ENCODE measurements around the gene NINL. TPM values are rescaled to one million over a fixed set of nuclear protein-coding genes. Genes with fewer than 3 reads are reported as not detected.
"Not testable (repeated sequence)": the region's sequence is repeated elsewhere in the genome, so short reads cannot be mapped to it uniquely, and the experiment has no call there.

The NINL gene
- total RNA-seq, 1 experiment from 2014 or later, result 13.6 TPM

DNA sequence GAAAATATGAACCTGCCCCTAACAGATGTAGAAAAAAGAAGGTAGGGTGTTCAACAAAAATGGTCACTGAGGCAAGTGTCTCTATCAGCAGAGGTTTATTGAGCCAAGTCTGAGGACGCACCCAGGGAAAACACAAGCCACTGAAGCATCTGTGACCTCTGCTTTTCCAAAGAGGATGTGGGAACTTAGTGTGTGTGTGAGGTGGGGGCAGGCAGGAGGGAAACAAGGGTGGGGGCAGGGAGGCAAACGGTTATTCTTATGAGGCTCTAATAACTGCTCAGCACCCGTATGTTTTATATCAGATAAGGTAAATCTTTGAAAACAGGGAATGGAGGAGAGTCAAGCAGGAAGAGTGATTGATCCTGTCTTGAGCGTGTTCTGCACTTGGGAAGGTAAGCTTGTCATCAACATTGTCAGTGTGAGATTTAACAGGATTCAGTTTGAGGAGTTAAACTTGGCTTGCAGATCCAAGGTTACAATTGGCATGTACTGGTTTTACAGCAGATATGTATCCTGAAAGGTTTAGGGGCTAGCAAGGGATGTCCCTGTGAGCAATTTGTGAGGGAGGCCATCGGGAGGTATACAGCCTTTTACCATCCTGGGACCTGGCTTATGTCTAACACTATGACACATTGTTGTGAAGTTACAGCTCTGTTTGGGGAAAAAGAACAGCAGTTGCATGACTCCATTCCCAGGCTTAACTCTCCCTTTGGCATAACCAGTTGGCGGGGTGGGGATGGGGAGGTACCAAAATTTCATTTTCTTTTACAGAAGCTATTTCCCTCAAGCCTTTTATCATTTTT, 33.7 kb downstream of the NINL start:
- H3K4me3 Mint-ChIP-seq (ENCODE audit: unreplicated experiment), result peak overlapping the region; percentile 41
- BruUV-seq (replicated peaks), result no TSS peak
- ChIA-PET CTCF (no interaction called here), POLR2A (interaction anchor here (0.5 kb wide), 1 partner anchor 20 kb away, joined by 3 read pairs; no protein-coding TSS in a partner anchor)
- intact Hi-C loops (cut with micrococcal nuclease; ENCODE audit: unreplicated experiment), result loop anchor here (2.0 kb wide), 2 partner anchors 19 to 71 kb away; no protein-coding TSS in a partner anchor
- no peaks in the 10 kb centered on the region for H3K9me3 ChIP-seq
- no peaks in the 10 kb centered on the region for H3K27me3 ChIP-seq (replicated peaks; ENCODE audit: control insufficient read depth, insufficient read depth, low read length)
- peaks cover 9% of the 10 kb centered on the region for H3K36me3 Mint-ChIP-seq (ENCODE audit: insufficient read depth, unreplicated experiment)
- H3K9me3 Mint-ChIP-seq (ENCODE audit: unreplicated experiment), result no peaks in the 10 kb centered on the region
- no peaks in the 10 kb centered on the region for H3K36me3 ChIP-seq (ENCODE audit: control insufficient read depth, insufficient read depth, low read length)
- H3K27ac Mint-ChIP-seq (ENCODE audit: unreplicated experiment), result peak overlapping the region; percentile 90
- no peak for DNase-seq
- H3K4me3 ChIP-seq (ENCODE audit: low read depth, low read length), result no peak overlapping the region
- TF ChIP-seq CTCF (IDR thresholded peaks at IDR 0.05; ENCODE audit: insufficient read depth in 1 of 2, low read depth in 1 of 2, low read length in 1 of 2, severe bottlenecking in 1 of 2, unreplicated experiment in 1 of 2), result no peak
- H3K27me3 Mint-ChIP-seq (ENCODE audit: insufficient read depth, unreplicated experiment), result no peaks in the 10 kb centered on the region
- H3K4me1 ChIP-seq, result peaks cover 41% of the 10 kb centered on the region
- H3K4me1 Mint-ChIP-seq (ENCODE audit: low read depth, unreplicated experiment), result peaks cover 32% of the 10 kb centered on the region

- intact Hi-C loops (cut with micrococcal nuclease; ENCODE audit: unreplicated experiment), result loop anchor here (1.0 to 2.0 kb wide), 3 partner anchors 8 to 72 kb away; no protein-coding TSS in a partner anchor
- peak; percentile 74 to 84 for DNase-seq
- BruUV-seq (replicated peaks); H3K4me3 ChIP-seq (ENCODE audit: low read depth, low read length); CTCF ChIA-PET; H3K36me3 ChIP-seq (ENCODE audit: control insufficient read depth, insufficient read depth, low read length); H3K9me3 Mint-ChIP-seq (ENCODE audit: unreplicated experiment); H3K9me3 ChIP-seq; H3K27me3 ChIP-seq (replicated peaks; ENCODE audit: control insufficient read depth, insufficient read depth, low read length); H3K27me3 Mint-ChIP-seq (ENCODE audit: insufficient read depth, unreplicated experiment); POLR2A ChIA-PET; H3K36me3 Mint-ChIP-seq (ENCODE audit: insufficient read depth, unreplicated experiment): not testable (repeated sequence)
- H3K27ac Mint-ChIP-seq (ENCODE audit: unreplicated experiment), result peak overlapping the region; percentile 90
- H3K4me1 ChIP-seq, result peaks cover 49% of the 10 kb centered on the region
- H3K4me3 Mint-ChIP-seq (ENCODE audit: unreplicated experiment), result peak overlapping the region; percentile 41
- H3K4me1 Mint-ChIP-seq (ENCODE audit: low read depth, unreplicated experiment), result peaks cover 40% of the 10 kb centered on the region
Measured at GRCh38 chr20:25550645-25551337, 34.5 kb downstream of the NINL start.

- H3K27me3 Mint-ChIP-seq (ENCODE audit: insufficient read depth, unreplicated experiment), result no peaks in the 10 kb centered on the region
- Histone ChIP-seq H3K27me3 (replicated peaks; ENCODE audit: control insufficient read depth, insufficient read depth, low read length) (no peaks in the 10 kb centered on the region), H3K4me3 (ENCODE audit: low read depth, low read length) (no peak overlapping the region; the same call in 1 of the 2 replicates), H3K9me3 (no peaks in the 10 kb centered on the region), H3K36me3 (ENCODE audit: control insufficient read depth, insufficient read depth, low read length) (no peaks in the 10 kb centered on the region), H3K4me1 (peaks cover 56% of the 10 kb centered on the region)
- no TSS peak for BruUV-seq (replicated peaks)
- H3K27ac Mint-ChIP-seq (ENCODE audit: unreplicated experiment), result peak overlapping the region; percentile 90
- DNase-seq, result no peak
- intact Hi-C loops (cut with micrococcal nuclease; ENCODE audit: unreplicated experiment), result loop anchor here (1.0 to 2.0 kb wide), 3 partner anchors 8 to 73 kb away; no protein-coding TSS in a partner anchor
- CTCF ChIA-PET, result no interaction called here
- peaks cover 46% of the 10 kb centered on the region for H3K4me1 Mint-ChIP-seq (ENCODE audit: low read depth, unreplicated experiment)
- TF ChIP-seq CTCF (IDR thresholded peaks at IDR 0.05; ENCODE audit: insufficient read depth in 1 of 2, low read depth in 1 of 2, low read length in 1 of 2, severe bottlenecking in 1 of 2, unreplicated experiment in 1 of 2), result no peak
- H3K36me3 Mint-ChIP-seq (ENCODE audit: insufficient read depth, unreplicated experiment), result peaks cover 9% of the 10 kb centered on the region
- H3K9me3 Mint-ChIP-seq (ENCODE audit: unreplicated experiment), result no peaks in the 10 kb centered on the region
- H3K4me3 Mint-ChIP-seq (ENCODE audit: unreplicated experiment), result peak overlapping the region; percentile 41
- POLR2A ChIA-PET, result no interaction called here
Measured at GRCh38 chr20:25549843-25550477, 35.4 kb downstream of the NINL start.
